CD4-positive, alpha-beta T cell (primary cell): Measurements from ENCODE around the gene TMA7. TPM values are rescaled to one million over a fixed set of nuclear protein-coding genes. Genes with fewer than 3 reads are reported as not detected.

Source experiments
- ATAC-seq: fragments of 200-7000 bp; cut with Tn5 transposase; one replicate; pipeline ENCODE4 v1.10.0; 2022; ENCODE audit warnings: mild to moderate bottlenecking; ENCODE audit not compliant: poor library complexity
- CTCF ChIA-PET: fragments of 350-600 bp; sonication (Branson Sonifier 250); formaldehyde crosslinking; loops from one replicate; lab custom pipeline; 2021; ENCODE audit warnings: antibody characterized with exemption, inconsistent platforms; lab: Charles Lee
- POLR2A ChIA-PET: fragments of 350-600 bp; sonication (Branson Sonifier 250); formaldehyde crosslinking; loops from one replicate; lab custom pipeline; 2021; ENCODE audit warnings: antibody characterized with exemption, inconsistent platforms; lab: Charles Lee
- DNase-seq, 14 experiments: peaks; one replicate each; pipeline ENCODE4 v3.0.0-alpha.2; 2013 to 2020; ENCODE audit warnings: mixed read lengths in 2 of 14
- H3K27ac ChIP-seq, 2 donors: one replicate each; pipeline versions ENCODE4 v1.5.1 to v1.7.0; 2013; ENCODE audit warnings: low read length in 2 of 2, low read depth in 1 of 2, mild to moderate bottlenecking in 1 of 2
- H3K27me3 ChIP-seq, 2 experiments: 1 replicate in 1 of 2; 2 replicates in 1 of 2; pipeline versions ENCODE4 v1.6.1 to v1.7.0; 2013; ENCODE audit warnings: low read length in 2 of 2, control low read depth in 1 of 2, mild to moderate bottlenecking in 1 of 2, moderate library complexity in 1 of 2; ENCODE audit not compliant: insufficient read depth in 2 of 2, control insufficient read depth in 1 of 2
- H3K36me3 ChIP-seq: one replicate; pipeline ENCODE4 v1.6.1; 2013; ENCODE audit warnings: low read length, control low read depth; ENCODE audit not compliant: insufficient read depth
- H3K4me1 ChIP-seq: one replicate; pipeline ENCODE4 v1.6.1; 2013; ENCODE audit warnings: low read length, control low read depth; ENCODE audit not compliant: insufficient read depth
- H3K4me3 ChIP-seq: one replicate; pipeline ENCODE4 v1.5.1; 2013; ENCODE audit warnings: mild to moderate bottlenecking, low read length, moderate library complexity
- H3K9me3 ChIP-seq, 2 experiments: 1 replicate in 1 of 2; 2 replicates in 1 of 2; pipeline versions ENCODE4 v1.6.1 to v1.7.0; 2013; ENCODE audit warnings: low read length in 2 of 2, mild to moderate bottlenecking in 2 of 2, control low read depth in 1 of 2, moderate library complexity in 1 of 2; ENCODE audit not compliant: control insufficient read depth in 1 of 2, insufficient read depth in 1 of 2
- H3K27ac Mint-ChIP-seq: one replicate; pipeline ENCODE4 v1.8.0; 2020; ENCODE audit warnings: mixed read lengths
- H3K27me3 Mint-ChIP-seq: one replicate; pipeline ENCODE4 v1.8.0; 2021; ENCODE audit warnings: mixed read lengths
- H3K36me3 Mint-ChIP-seq: one replicate; pipeline ENCODE4 v1.8.0; 2021; ENCODE audit warnings: low read depth, mixed read lengths
- H3K4me1 Mint-ChIP-seq: one replicate; pipeline ENCODE4 v1.8.0; 2021; ENCODE audit warnings: low read depth, mixed read lengths
- H3K4me3 Mint-ChIP-seq: one replicate; pipeline ENCODE4 v1.8.0; 2020; ENCODE audit warnings: mild to moderate bottlenecking, mixed read lengths
- H3K9me3 Mint-ChIP-seq: one replicate; pipeline ENCODE4 v1.8.0; 2020; ENCODE audit warnings: mixed read lengths
- CTCF ChIP-seq: fragments of 200-600 bp; IDR thresholded peaks from one replicate; pipeline ENCODE4 v1.8.0; 2022; ENCODE audit warnings: antibody characterized with exemption, mild to moderate bottlenecking
- intact Hi-C, 2 experiments: fragments of 100-400 bp; cut with DNase I in 1 of 2; cut with micrococcal nuclease in 1 of 2; formaldehyde crosslinking; loops; one replicate each; pipeline versions ENCODE4 v1.15.1 to v1.9.0; 2023 to 2025; cut with DNase I, micrococcal nuclease
- total RNA-seq, 174 experiments: library from RNA in 2 of 174; stranded (reverse) in 2 of 174; gene quantifications; one replicate each; pipeline ENCODE4 v1.2.3 and lab custom pipeline; 2021 to 2026

TMA7 gene
- total RNA-seq, 2 experiments from 2014 or later: 289 to 297 TPM

GRCh38 chr3:48486952-48487351, 46.9 kb downstream of the TMA7 start:
- Histone ChIP-seq H3K27me3 (no peaks in the 10 kb centered on the region), H3K36me3 (no peaks in the 10 kb centered on the region), H3K4me1 (no peaks in the 10 kb centered on the region), H3K27ac (no peak overlapping the region), H3K4me3 (no peak overlapping the region), H3K9me3 (no peaks in the 10 kb centered on the region)
- POLR2A ChIA-PET: no interaction called here
- intact Hi-C loops: no loop called here
- no peaks in the 10 kb centered on the region for H3K9me3 Mint-ChIP-seq
- ATAC-seq (no peak), DNase-seq (no peak)
- no peak overlapping the region for H3K4me3 Mint-ChIP-seq
- no peaks in the 10 kb centered on the region for H3K36me3 Mint-ChIP-seq
- CTCF ChIA-PET: no interaction called here
- no peaks in the 10 kb centered on the region for H3K27me3 Mint-ChIP-seq
- H3K27ac Mint-ChIP-seq: no peak overlapping the region
- TF ChIP-seq CTCF: no peak
- H3K4me1 Mint-ChIP-seq: no peaks in the 10 kb centered on the region

- no peak for ATAC-seq
- H3K9me3 ChIP-seq: no peaks in the 10 kb centered on the region
- H3K4me1 Mint-ChIP-seq: no peaks in the 10 kb centered on the region
- no peak overlapping the region for H3K27ac ChIP-seq
- no peaks in the 10 kb centered on the region for H3K9me3 Mint-ChIP-seq
- intact Hi-C loops: no loop called here
- no peak overlapping the region for H3K4me3 Mint-ChIP-seq
- H3K36me3 ChIP-seq: peaks cover 3% of the 10 kb centered on the region
- no peak for TF ChIP-seq CTCF
- DNase-seq: no peak
- H3K27me3 ChIP-seq: no peaks in the 10 kb centered on the region
- peaks cover 23% of the 10 kb centered on the region for H3K36me3 Mint-ChIP-seq
- H3K27me3 Mint-ChIP-seq: no peaks in the 10 kb centered on the region
- POLR2A ChIA-PET: no interaction called here
- CTCF ChIA-PET: interaction anchor here (1.7 kb wide), 1 partner anchor 56 kb away, joined by 6 read pairs; no protein-coding TSS in a partner anchor
- H3K4me1 ChIP-seq: no peaks in the 10 kb centered on the region
- H3K27ac Mint-ChIP-seq: no peak overlapping the region
- H3K4me3 ChIP-seq: no peak overlapping the region
Measured at GRCh38 chr3:48492461-48493202, 52.6 kb downstream of the TMA7 start.

GRCh38 chr3:48493203-48493501, 53.1 kb downstream of the TMA7 start:
- H3K4me3 ChIP-seq: no peak overlapping the region
- H3K9me3 ChIP-seq: no peaks in the 10 kb centered on the region
- Mint-ChIP-seq H3K9me3 (no peaks in the 10 kb centered on the region), H3K4me3 (no peak overlapping the region), H3K4me1 (no peaks in the 10 kb centered on the region), H3K27ac (no peak overlapping the region), H3K36me3 (peaks cover 28% of the 10 kb centered on the region), H3K27me3 (no peaks in the 10 kb centered on the region)
- CTCF ChIA-PET: no interaction called here
- intact Hi-C loops: no loop called here
- no peak for ATAC-seq
- peaks cover 3% of the 10 kb centered on the region for H3K36me3 ChIP-seq
- POLR2A ChIA-PET: no interaction called here
- no peak for TF ChIP-seq CTCF
- no peaks in the 10 kb centered on the region for H3K27me3 ChIP-seq
- no peak overlapping the region for H3K27ac ChIP-seq
- no peaks in the 10 kb centered on the region for H3K4me1 ChIP-seq
- DNase-seq: no peak

Other genes with a start within 250 kb of the TMA7 start
- not detected for gene CAMP, start 216.8 kb upstream of the TMA7 start, total RNA-seq
- 10 to 100 TPM; 18.3 to 20.5 TPM for gene ZNF589, start 199.2 kb upstream of the TMA7 start, total RNA-seq
- 1 to 10 TPM; 7.5 to 8.7 TPM for gene NME6, start 138.9 kb upstream of the TMA7 start, total RNA-seq
- gene SPINK8, start 106.6 kb upstream of the TMA7 start, total RNA-seq: not detected
- gene FBXW12, start 68.0 kb upstream of the TMA7 start, total RNA-seq: not detected
- gene PLXNB1, start 10.2 kb upstream of the TMA7 start, total RNA-seq: 1 to 10 TPM; 1.1 to 2.0 TPM
- 1 to 10 TPM; 5.5 to 5.8 TPM for gene CCDC51, start 138 bp upstream of the TMA7 start, total RNA-seq
- gene ATRIP, start 6.5 kb downstream of the TMA7 start, total RNA-seq: 10 to 100 TPM in 1 of 2 experiments, 1 to 10 TPM in 1; 8.8 to 10.3 TPM
- 100 to 1,000 TPM; 102 to 109 TPM for gene SHISA5, start 63.9 kb downstream of the TMA7 start, total RNA-seq
- 1 to 10 TPM in 1 of 2 experiments, under 1 TPM in 1; 0.98 to 2.5 TPM for gene PFKFB4, start 116.5 kb downstream of the TMA7 start, total RNA-seq
- not detected for gene UCN2, start 123.5 kb downstream of the TMA7 start, total RNA-seq
- gene COL7A1, start 155.1 kb downstream of the TMA7 start, total RNA-seq: under 1 TPM; 0.73 to 0.93 TPM
- 10 to 100 TPM; 74.1 to 75.5 TPM for gene UQCRC1, start 169.4 kb downstream of the TMA7 start, total RNA-seq
- gene TMEM89, start 181.5 kb downstream of the TMA7 start, total RNA-seq: not detected
- gene SLC26A6, start 195.2 kb downstream of the TMA7 start, total RNA-seq: 10 to 100 TPM; 13.5 to 14.4 TPM
- 1 to 10 TPM; 4.9 to 5.0 TPM for gene CELSR3, start 222.6 kb downstream of the TMA7 start, total RNA-seq
- gene NCKIPSD, start 245.7 kb downstream of the TMA7 start, total RNA-seq: 10 to 100 TPM in 1 of 2 experiments, 1 to 10 TPM in 1; 9.7 to 10.8 TPM